ENCODE data around the gene INPP5K. TPM values are rescaled to one million over a fixed set of nuclear protein-coding genes. Genes with fewer than 3 reads are reported as not detected.

The INPP5K gene
- total RNA-seq, 4 donors from 2014 or later: 60.9 to 163 (median 64.7) TPM

GRCh38 chr17:1474402-1475189, 41.8 kb downstream of the INPP5K start:
- peaks cover 0 to 90% (median 0%) of the 10 kb centered on the region in 3 donors for H3K36me3 ChIP-seq
- H3K27ac ChIP-seq: peak overlapping the region in 1 of 4 donors; percentile 68
- H3K4me3 ChIP-seq: no peak overlapping the region
- TF ChIP-seq, protein P1, sequence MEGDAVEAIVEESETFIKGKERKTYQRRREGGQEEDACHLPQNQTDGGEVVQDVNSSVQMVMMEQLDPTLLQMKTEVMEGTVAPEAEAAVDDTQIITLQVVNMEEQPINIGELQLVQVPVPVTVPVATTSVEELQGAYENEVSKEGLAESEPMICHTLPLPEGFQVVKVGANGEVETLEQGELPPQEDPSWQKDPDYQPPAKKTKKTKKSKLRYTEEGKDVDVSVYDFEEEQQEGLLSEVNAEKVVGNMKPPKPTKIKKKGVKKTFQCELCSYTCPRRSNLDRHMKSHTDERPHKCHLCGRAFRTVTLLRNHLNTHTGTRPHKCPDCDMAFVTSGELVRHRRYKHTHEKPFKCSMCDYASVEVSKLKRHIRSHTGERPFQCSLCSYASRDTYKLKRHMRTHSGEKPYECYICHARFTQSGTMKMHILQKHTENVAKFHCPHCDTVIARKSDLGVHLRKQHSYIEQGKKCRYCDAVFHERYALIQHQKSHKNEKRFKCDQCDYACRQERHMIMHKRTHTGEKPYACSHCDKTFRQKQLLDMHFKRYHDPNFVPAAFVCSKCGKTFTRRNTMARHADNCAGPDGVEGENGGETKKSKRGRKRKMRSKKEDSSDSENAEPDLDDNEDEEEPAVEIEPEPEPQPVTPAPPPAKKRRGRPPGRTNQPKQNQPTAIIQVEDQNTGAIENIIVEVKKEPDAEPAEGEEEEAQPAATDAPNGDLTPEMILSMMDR (IDR thresholded peaks at IDR 0.05): no peak
- TF ChIP-seq POLR2A (IDR thresholded peaks at IDR 0.05): no peak
- peaks cover 0 to 3% (median 0%) of the 10 kb centered on the region in 4 donors for H3K4me1 ChIP-seq
- no peaks in the 10 kb centered on the region for H3K27me3 ChIP-seq
- DNase-seq: peak in 2 of 3 donors; percentile 56 to 61
- H3K9me3 ChIP-seq: no peaks in the 10 kb centered on the region

DNA sequence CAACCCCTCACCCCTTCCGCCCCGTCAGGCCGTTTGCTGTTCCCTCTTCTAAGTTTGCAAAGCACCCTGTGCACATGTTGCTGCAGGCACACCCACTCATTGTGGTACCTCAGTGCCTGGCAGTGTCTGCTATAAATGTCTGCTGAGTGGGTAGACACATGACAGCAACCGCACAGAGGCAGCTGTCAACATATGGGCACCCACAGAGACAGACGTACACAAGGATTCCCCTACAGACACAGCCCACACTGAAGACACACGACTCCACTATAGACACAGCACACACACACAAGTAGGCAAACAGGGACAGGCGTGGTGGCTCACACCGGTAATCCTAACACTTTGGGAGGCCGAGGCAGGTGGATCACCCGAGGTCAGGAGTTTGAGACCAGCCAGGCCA, 42.6 kb downstream of the INPP5K start:
- peak in 1 of 3 donors; percentile 58 for DNase-seq
- Histone ChIP-seq H3K9me3 (no peaks in the 10 kb centered on the region), H3K27ac (peak overlapping the region in 1 of 4 donors; percentile 51), H3K27me3 (no peaks in the 10 kb centered on the region), H3K36me3 (peaks cover 0 to 90% (median 0%) of the 10 kb centered on the region in 3 donors), H3K4me3 (no peak overlapping the region), H3K4me1 (peaks cover 0 to 3% (median 0%) of the 10 kb centered on the region in 4 donors)
- TF ChIP-seq, protein P1 (IDR thresholded peaks at IDR 0.05): no peak
- TF ChIP-seq POLR2A (IDR thresholded peaks at IDR 0.05): no peak

DNA sequence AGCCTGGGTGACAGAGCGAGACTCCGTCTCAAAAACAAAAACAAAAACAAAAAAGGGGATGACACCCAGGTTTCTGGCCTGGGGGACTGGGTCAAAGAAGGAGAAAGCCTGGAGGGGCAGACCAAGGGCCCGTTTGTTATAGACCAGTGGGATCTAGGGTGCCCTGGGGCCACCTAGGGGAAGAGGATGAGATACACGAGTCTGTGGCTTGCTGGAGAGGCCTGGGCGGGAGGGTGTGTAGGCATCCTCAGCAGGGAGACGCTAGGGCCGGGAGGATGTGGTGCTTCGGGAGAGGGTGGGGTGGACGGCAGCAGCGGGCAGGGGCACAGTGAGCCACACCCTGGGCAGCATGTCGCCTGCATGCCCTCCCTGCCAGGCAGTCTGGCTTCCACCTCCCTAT, 43.2 kb downstream of the INPP5K start:
- Histone ChIP-seq H3K4me3 (no peak overlapping the region), H3K27ac (peak overlapping the region in 1 of 4 donors; percentile 51), H3K9me3 (no peaks in the 10 kb centered on the region), H3K4me1 (peaks cover 0 to 3% (median 0%) of the 10 kb centered on the region in 4 donors), H3K27me3 (no peaks in the 10 kb centered on the region), H3K36me3 (peaks cover 0 to 90% (median 0%) of the 10 kb centered on the region in 3 donors)
- TF ChIP-seq, protein P1 (IDR thresholded peaks at IDR 0.05): no peak
- no peak for TF ChIP-seq POLR2A (IDR thresholded peaks at IDR 0.05)
- no peak for DNase-seq

GRCh38 chr17:1471911-1472821, 44.2 kb downstream of the INPP5K start:
- Histone ChIP-seq H3K36me3 (peaks cover 0 to 90% (median 0%) of the 10 kb centered on the region in 3 donors), H3K4me1 (peaks cover 0 to 3% (median 0%) of the 10 kb centered on the region in 4 donors), H3K27me3 (no peaks in the 10 kb centered on the region), H3K4me3 (no peak overlapping the region), H3K9me3 (no peaks in the 10 kb centered on the region), H3K27ac (no peak overlapping the region)
- TF ChIP-seq, protein P1 (IDR thresholded peaks at IDR 0.05): no peak
- no peak for TF ChIP-seq POLR2A (IDR thresholded peaks at IDR 0.05)
- no peak for DNase-seq

DNA sequence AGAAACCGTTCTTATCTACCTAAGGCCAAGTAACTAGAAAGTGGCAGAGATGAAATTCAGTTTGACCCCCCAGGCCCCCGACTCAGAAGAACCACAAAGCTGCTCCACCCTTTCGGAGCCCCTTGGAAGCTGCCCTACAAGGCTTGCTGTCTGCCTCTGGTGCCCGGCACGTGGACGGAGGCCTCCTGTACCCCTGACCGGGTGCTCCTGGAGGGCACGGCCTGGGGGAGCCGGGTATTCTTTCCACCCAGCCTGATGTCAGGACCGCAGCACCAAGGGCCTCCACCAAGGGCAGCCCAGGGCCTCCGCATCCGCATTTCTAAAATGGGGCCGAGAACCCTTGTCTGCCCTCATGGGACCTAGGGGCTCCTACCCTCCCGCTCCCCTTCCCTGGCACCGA, 44.9 kb downstream of the INPP5K start:
- no peak overlapping the region for H3K27ac ChIP-seq
- H3K36me3 ChIP-seq: peaks cover 0 to 92% (median 0%) of the 10 kb centered on the region in 3 donors
- no peak for TF ChIP-seq POLR2A (IDR thresholded peaks at IDR 0.05)
- TF ChIP-seq, protein P1 (IDR thresholded peaks at IDR 0.05): no peak

More for the DNA sequence above, 44.9 kb downstream of the INPP5K start:
- H3K4me3 ChIP-seq: no peak overlapping the region
- peaks cover 0 to 3% (median 0%) of the 10 kb centered on the region in 4 donors for H3K4me1 ChIP-seq
- DNase-seq: no peak
- no peaks in the 10 kb centered on the region for H3K9me3 ChIP-seq
- H3K27me3 ChIP-seq: no peaks in the 10 kb centered on the region
